Eye (tissue), 1 donor: ENCODE measurements around the gene FRRS1.
A peak's percentile ranks its signal among the peaks of the same experiment; 100 is the strongest.

Experiments used
- DNase-seq: peaks from one replicate; pipeline ENCODE4 v3.0.0-alpha.2; 2015

Gene FRRS1

DNA sequence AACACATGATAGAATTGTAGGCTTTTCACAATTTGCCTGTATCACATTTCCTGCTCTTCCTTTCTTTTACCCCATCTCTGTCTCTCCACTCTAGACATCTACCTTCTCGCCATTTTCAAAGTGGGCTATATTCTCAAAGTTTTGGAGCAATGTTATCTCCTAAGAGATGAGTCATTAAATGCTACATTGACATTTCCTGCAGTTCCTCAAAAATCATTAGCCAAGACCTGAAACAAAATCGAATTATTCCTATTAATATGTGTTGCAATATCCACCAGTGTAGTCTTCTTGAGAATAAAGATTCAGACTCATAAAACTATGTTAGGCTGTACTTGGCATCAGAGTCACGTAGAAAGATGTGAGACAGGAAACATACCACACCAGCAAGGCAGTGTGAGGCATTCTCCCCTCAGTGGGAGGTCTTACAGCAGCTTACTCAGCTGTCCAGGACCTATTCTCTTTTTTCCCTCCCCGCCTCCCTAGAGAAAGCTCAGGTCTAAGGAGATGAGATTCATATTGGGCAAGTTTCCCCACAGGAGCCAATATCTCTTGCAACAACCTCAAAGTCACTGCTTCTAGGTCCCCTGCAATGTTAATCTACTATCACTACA, 38.8 kb downstream of the FRRS1 start:
- no peak for DNase-seq

DNA sequence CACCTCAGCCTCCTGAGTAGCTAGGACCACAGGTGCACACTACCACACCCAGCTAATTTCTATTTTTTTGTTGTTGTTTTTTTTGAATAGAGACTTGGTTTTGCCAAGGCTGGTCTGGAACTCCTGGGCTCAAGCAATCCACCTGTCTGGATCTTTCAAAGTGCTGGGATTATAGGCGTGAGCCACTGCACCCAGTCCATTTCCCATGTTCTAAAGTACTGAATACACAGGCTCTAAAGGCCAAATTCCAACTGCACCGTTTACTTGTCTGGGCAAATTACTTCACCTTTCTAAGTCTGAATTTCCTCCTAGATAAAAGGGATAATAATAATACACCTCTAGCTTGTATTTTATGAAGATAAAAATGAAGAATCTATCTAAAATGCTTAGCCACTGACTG, 39.6 kb downstream of the FRRS1 start:
- no peak for DNase-seq

DNA sequence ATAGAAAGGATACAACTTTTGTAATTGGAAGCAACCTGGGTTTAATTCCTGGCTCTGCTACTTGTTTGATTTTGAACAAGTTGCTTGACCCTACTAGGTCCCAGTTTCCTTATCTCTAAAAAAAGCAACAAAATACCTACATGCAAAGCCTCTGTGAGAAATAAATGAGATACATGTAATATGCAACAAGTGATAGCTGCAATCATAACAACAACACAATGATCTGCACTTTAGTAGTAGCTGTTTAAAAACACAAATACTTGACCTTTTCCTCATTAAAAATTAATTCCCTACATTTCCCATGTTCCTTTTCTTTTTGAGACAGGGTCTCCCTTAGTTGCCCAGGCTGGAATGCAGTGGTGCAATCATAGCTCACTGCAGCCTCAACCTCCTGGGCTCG, 40.0 kb downstream of the FRRS1 start:
- DNase-seq: no peak

DNA sequence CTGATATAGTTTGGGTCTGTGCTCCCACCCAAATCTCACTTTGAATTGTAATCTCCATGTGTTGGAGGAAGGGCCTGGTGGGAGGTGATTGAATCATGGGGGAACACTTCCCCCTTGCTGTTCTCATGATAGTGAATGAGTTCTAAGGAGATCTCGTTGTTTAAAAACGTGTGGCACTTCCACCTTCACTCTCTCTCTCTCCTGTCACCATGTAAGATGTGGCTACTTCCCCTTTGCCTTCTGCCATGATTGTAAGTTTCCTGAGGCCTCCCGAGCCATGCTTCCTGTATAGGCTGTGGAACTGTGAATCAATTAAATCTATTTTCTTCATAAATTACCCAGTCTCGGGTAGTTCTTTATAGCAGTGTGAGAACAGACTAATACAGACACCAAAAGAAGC, 40.4 kb downstream of the FRRS1 start:
- DNase-seq: no peak

DNA sequence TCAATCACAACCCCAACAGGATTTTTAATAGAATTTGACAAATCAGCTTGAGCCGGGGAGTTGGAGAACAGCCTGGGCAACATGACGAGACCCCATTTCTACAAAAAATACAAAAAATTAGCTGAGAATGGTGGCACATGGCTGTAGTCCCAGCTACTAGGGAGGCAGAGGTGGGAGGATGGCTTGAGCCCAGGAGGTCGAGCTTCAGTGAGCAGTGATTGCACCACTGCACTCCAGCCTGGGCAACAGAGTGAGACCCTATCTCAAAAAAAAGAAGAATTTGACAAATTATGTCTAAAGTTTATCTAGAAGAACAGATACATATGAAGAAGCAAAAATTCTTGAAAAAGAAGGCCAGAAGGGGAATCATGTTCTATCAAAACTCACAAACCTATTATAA, 43.2 kb downstream of the FRRS1 start:
- no peak for DNase-seq

DNA sequence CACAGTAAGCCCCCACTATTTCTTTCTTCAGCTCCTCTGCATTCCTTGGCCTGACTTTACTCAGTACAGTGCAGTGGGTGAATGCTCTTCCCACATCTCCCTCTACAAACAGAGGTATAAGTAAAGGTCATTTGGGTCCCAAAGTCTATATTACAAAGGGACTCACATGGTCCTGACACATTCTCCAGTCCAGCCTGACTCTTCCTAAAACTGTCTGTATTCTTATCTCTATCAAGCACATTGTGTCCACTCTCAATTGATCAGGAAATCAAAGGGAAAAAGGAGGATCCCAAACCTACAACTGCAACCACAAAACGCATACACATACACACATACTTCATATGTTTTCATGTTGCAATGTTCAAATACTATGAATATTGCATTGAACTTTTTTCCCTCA, 49.4 kb downstream of the FRRS1 start:
- DNase-seq: no peak

DNA sequence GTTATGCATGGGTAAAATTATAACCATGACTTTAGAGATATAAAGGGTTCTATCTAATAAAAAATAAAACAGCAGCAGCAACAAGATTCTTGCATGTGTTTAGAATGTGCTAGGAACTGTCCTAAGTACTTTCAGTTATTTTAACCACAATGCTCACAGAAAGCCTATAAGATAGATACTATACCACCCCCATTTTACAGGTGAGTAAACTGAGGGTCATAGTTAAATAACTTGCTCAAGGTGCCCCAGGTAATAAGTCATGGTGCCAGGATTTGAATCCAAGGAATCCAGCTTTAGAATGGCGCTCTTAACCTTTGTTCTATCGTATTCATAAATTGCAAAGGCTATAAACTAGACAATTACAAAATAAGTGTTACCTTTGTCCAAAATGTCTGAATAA, 53.4 kb downstream of the FRRS1 start:
- no peak for DNase-seq

DNA sequence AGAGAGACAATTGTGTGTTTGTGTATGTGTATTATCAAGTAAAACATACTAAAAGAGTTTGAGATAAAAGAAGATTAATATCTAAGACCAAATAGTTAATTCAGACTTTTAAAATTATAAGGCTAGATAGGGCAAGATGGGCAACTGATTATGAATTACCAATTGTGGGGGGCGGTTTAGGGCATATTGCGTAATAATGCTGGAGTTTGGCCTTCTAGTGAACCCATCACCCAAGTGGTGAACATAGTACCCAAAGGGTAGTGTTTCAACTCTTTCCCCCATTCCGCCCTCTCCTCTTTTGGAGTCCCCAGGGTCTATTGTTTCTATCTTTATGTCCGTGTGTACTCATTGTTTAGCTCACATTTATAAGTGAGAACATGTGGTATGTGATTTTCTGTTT, 55.4 kb downstream of the FRRS1 start:
- no peak for DNase-seq

DNA sequence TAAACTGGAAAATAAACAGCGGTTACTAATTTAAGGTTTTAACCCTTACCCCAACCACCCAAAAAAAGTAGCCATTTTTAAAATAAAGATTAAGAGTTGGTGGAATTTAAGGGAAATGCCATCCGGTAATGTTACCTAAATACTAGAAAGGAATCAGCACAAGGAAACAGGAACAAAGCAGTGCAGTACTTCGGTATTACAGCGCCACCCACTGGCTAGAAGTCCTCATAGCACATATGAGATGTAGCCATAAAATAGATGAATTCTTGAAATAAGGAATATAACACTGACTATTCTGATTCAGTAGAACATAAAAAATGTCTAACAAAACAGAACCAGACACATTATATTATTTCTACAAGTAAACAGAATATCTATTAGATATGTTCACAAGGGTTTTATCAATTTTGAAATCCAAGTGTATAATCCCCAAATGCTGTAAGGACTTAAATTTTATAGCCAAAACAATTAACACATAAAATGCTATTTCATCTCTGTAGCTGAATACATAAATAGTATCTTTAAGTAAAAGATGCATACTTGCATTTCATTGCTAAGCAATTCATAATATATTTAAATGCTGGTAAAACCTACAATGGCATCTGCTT, 58.8 kb downstream of the FRRS1 start:
- DNase-seq: peak; percentile 90

DNA sequence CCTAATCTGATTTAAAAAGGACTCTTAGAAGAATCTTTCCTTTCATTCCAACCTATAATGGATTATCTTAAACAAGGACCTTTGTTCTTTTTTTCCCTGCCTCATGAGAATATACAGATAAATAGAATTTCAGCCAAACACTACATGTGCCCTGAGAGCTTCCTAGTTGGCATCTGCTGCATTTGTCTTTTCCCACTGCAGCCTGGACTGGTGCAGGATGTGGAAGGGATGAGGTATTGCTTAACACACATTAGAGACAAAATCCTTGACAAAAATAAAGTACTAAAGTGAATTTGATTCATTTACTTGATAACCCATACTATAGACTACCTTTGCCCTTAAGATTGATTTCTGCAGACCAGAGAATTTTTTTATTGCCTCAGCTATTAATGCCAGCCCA, 61.0 kb downstream of the FRRS1 start:
- DNase-seq: no peak

DNA sequence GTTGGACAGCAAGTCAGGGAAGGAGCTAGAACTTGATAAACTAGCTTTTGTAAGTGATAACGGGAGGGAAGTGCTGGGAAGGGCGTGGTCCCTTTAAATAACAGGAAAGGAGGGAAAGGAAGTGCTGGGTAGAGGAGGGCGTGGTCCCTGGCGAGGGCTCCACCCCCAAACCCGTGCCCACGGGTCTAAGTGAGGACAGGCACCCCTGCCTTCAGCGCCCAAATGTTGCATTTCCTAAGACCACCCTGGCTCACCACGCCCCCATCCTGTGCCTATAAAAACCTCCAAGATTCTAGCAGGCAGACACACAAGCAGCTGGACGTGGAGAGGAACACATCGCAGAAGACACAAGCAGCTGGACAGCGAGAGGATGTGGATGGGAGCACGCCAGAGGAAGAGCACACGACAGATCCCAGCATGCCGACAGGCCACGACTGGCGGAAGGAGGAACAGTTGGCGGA, 62.0 kb downstream of the FRRS1 start:
- DNase-seq: no peak

DNA sequence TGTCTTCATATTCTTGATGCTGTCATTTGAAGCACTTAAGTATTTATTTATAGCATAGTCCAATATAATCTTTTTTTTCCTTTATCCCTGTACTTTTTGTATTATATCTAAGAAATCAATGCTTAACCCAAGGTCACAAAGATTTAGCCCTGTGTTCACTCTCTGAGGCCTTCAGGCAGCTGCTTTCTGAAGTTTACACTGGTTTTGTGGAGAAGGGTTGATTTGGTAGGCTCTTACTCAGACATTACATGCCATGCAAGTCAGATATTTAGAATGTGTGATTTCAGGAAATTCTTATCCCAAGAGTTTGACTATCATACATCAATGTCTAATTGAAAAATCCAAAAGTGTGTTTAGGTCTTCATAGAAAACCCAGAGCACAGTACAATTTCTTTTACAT, 64.2 kb downstream of the FRRS1 start:
- DNase-seq: no peak

DNA sequence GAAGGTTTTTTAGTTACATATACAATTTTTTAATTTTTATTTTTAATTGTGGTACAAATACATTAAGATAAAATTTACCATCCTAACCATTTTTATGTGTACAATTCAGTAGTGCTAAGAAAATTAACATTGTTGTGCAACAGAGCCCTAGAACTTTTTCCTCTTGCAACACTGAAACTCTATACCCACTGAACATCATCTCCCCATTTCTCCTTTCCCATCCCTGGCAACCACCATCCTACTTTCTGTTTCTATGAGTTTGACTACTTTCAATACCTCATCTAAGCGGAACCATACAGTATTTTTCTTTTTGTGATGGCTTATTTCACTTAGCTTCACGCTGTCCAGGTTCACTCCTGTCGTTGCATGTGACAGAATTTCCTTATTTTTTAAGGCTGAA, 66.4 kb downstream of the FRRS1 start:
- DNase-seq: no peak

DNA sequence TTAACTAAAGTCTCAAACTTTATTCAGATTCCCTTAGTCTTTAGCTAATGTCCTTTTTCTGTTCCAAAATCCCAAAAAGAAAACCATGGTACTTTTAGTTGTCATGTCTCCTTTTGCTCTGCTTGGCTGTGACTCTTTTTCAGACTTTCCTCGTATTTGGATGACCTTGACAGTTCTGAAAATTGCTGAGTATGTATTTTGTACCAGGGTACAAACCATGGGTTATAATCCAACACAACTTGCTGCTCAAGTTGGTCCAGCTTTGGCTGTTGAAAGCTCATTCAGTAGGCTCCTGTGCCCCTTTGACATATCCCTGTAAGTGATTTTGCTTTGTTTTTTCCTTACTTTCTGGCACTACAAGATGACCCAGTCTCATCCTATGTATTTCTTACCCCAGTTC, 68.9 kb downstream of the FRRS1 start:
- no peak for DNase-seq

DNA sequence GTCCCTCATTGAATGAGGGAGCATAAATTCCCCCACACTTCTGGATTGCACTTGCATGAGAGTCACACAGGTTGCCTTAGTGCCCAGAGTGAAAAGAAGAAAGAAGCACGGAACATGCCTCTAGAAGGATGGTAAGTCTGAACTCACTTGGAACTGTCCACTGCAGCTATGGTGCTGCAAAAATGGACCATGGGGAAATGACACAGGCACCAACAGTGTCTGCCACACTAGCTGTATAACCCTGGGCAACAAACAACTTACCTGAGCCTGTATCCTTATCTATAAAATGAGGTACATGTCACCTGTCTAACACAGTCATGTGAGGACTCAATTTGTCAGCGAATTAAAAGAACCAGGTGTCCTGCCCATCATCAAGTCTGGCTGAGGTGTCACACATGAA, 69.8 kb downstream of the FRRS1 start:
- no peak for DNase-seq

DNA sequence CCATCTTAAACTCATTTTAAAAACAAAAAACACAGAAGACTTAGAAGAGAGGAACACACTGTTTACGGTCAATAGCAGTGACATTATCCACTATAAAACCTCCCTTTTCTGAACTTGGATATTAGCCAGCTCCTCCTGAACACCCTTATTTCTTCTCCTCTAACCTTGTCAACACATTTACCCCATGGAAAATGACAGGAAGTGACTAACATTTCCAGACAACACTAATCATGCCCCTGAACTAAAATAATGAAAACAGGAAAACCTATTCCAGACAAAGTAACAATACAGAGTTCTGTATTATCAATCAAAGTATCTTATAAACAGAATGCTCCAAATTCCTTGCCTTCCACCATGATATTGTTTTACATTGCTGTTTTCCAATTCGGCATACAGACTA, 75.3 kb downstream of the FRRS1 start:
- DNase-seq: no peak

DNA sequence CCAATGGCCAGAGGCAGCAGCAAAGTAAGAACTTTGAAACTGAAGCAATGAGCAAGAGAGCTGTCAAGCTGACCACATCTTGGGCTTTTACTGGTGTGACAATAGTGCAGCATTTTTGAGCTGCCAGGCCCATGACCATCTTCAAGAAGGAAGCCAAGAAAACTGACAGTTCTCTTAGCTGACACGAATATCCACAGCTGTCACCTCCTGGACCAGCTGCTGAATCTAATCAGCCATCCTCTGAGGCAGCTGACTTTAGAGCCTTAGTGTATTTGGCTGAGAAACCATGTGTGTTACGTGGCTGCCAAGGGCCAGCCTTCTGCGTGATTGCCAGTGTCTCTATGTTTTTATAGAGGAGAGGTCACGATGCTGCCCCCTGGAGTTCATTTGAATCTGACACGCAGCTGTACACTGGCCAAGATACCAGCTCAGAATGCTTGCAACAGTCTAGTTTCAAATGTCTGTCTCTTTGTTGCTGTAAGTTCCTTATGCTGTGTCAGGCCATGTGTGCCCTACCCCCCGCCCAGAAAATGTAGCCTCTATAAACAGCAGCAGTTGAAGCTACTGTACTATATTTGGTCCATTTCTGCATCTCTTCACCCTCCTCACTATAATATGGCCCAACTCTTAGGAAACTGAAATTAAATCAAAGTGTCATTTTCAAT, 80.8 kb downstream of the FRRS1 start:
- DNase-seq: peak; percentile 88

DNA sequence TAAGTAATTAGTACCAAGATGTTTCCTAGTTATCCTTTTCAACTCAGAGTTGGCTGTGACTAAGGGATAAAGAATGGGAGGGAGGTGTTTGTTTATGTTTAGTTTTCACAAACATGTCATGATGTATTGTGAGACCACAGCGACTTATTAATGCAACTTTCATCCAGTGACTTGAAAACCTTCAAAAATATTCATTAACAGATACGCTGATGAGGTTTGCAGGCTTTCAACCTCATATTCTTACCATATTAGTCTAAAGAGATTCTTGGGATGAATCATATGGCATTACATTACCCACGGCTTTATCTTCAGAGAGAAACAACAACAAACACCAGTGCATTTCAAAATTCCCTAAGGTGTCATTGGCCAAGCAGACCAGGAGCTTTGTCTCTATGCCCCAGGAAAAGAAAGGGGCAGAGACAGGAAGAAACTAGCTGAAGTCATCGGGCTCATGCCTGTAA, 84.1 kb downstream of the FRRS1 start:
- no peak for DNase-seq

DNA sequence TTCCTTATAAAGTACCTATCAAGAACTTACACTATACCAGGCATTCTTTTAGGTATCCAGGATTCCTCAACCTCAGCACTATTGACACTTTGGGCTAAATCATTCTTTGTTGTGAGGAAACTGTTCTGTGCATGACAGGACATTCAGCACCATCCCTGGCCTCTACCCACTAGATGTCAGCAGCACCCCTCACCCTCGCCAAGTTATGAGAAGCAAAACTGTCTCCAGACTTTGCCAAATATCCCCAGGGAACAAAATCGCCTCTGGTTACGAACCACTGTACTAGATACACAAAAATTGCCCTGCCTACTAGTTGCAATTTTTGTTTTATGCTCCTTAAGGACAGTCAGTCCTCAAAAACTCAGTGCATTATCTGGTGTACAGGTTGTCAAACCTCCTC, 84.9 kb downstream of the FRRS1 start:
- DNase-seq: no peak

DNA sequence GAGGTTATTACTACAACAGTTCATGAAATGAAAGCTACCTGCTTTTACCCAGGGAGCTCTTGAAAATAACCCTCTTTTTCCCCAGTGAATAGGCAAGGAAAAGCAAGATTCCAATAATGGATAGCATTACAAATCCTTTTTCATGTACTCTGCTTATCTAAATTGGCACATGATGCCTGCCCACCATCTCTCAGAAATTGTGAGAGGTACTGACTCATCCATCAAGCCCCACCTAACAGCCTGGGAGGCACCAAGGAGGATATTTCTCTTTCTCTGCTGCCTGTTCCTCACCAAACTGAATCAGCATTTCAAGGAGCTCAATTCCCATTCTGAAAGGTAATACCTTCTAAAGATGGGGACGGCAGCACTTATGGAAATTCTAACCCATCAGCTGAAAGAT, 86.2 kb downstream of the FRRS1 start:
- DNase-seq: no peak

DNA sequence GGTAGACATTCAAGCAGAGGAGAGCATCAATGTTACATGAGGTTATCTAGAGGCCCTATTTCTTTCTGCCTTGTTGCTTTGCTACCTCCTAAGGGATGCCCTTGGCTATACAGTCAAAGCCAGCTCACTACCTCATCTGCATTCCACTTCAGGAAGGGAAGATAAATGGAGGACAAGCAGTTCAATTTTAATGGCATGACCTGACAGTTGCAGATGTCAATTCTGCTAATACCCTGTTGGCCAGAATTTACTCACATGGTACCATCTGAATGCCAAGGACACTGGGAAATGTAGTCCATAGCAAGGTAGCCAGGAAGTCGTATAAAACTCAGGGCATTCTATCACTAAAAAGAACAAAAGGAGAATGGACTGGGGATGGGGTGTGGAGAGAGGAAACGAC, 89.0 kb downstream of the FRRS1 start:
- no peak for DNase-seq

DNA sequence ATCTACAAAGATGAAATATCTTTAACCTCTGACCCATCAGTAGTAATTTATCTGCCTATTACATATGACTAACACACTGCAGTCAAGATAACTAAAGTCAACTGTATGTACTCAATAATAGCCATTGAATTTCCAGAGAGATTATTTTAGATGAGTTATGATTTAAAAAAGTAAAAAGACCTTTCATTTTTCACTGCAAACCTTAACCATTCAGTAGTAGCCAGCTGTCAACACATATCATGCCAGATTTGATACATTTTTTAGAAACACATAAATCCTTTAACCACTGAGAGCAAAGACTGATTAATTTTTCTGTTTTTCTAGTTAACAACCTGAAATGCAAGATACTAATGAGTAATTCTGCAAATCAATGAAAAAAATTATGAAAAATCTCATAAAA, 89.6 kb downstream of the FRRS1 start:
- DNase-seq: no peak

DNA sequence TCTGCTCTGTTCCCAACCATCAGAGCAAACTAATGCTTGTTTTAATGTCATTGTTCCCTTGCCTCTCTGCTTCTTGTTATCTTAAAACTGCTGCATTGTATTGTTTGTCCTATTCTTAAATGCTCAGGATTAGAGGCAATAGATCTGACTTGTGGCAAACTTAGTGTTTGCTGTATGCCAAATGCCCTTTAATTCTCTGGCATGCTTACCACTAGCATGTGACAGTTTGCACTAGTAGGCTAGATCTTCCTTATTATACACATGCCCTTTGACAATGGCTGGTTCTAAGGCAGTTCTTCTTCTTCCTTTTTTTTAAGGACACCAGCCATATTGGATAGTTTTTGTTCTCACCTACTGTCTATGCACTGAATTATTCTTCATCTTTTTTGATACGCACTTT, 90.4 kb downstream of the FRRS1 start:
- DNase-seq: peak; percentile 67

DNA sequence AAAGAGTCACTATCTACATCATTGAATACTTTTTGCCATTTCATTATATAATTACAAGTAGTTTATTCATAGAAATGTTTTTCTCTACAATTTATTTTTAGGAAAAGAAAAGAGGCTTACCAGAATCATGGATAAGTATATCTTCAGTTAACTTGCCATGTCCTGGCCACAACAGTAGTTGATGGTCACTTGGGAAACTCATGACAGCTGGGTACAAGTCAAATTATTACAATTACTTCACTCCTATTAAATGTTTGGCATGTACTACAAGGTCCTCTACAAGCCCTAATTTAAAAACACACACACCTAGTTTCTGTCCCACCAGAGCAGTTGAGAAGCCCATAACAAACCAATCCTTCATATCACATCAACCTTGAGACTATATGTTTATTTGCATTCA, 91.1 kb downstream of the FRRS1 start:
- DNase-seq: peak; percentile 43
